Stimulated activated naive B cell treated with anti-CD40 and anti-IgM and Interleukin-4, amounts not matched to agents 10 μg/mL and 1 μg/mL and 100 μg/mL, for 72 hours (primary cell): Measurements from ENCODE around the gene IFT43.

ENCODE experiments used
- ATAC-seq, 2 donors: fragments of 150-1000 bp; cut with Tn5 transposase; replicated peaks; 2 replicates each; pipeline ENCODE4 v1.10.0; 2021; ENCODE audit warnings: moderate library complexity in 1 of 2
- DNase-seq: peaks from one replicate; pipeline ENCODE4 v3.0.0; 2021
- H3K27ac Mint-ChIP-seq: one replicate; pipeline ENCODE4 v1.8.0; 2022; ENCODE audit warnings: mild to moderate bottlenecking, mixed read lengths
- H3K27me3 Mint-ChIP-seq, 2 donors: one replicate each; pipeline ENCODE4 v1.8.0; 2022; ENCODE audit warnings: mixed read lengths in 2 of 2
- H3K36me3 Mint-ChIP-seq, 2 donors: one replicate each; pipeline ENCODE4 v1.8.0; 2022; ENCODE audit warnings: mixed read lengths in 2 of 2, mild to moderate bottlenecking in 1 of 2
- H3K4me1 Mint-ChIP-seq, 2 donors: one replicate each; pipeline ENCODE4 v1.8.0; 2022; ENCODE audit warnings: mixed read lengths in 2 of 2, mild to moderate bottlenecking in 1 of 2
- H3K4me3 Mint-ChIP-seq, 2 donors: one replicate each; pipeline ENCODE4 v1.8.0; 2022; ENCODE audit warnings: mild to moderate bottlenecking in 2 of 2, mixed read lengths in 2 of 2, moderate library complexity in 1 of 2
- H3K9me3 Mint-ChIP-seq, 2 donors: one replicate each; pipeline ENCODE4 v1.8.0; 2022; ENCODE audit warnings: mixed read lengths in 2 of 2, mild to moderate bottlenecking in 1 of 2

The IFT43 gene

GRCh38 chr14:76133103-76133502 is 147.5 kb downstream of the IFT43 start:
- peaks cover 3 to 5% of the 10 kb centered on the region in 2 donors for H3K4me1 Mint-ChIP-seq
- no peak for DNase-seq
- no peaks in the 10 kb centered on the region for H3K36me3 Mint-ChIP-seq
- no peaks in the 10 kb centered on the region for H3K9me3 Mint-ChIP-seq
- peaks cover 68 to 88% of the 10 kb centered on the region in 2 donors for H3K27me3 Mint-ChIP-seq
- ATAC-seq: no peak
- no peak overlapping the region for H3K4me3 Mint-ChIP-seq
- H3K27ac Mint-ChIP-seq: no peak overlapping the region
